B cell (primary cell): ENCODE data around the gene SLC50A1. TPM values are rescaled to one million over a fixed set of nuclear protein-coding genes. Genes with fewer than 3 reads are reported as not detected.

ENCODE experiments used
- ATAC-seq: fragments of 200-7000 bp; cut with Tn5 transposase; one replicate; pipeline ENCODE4 v1.10.0; 2021; ENCODE audit warnings: low read depth, mild to moderate bottlenecking, moderate number of reproducible peaks, moderate library complexity
- CTCF ChIA-PET: fragments of 350-600 bp; sonication (Branson Sonifier 250); formaldehyde crosslinking; loops from one replicate; lab custom pipeline; 2021; ENCODE audit warnings: antibody characterized with exemption, inconsistent platforms; lab: Charles Lee
- POLR2A ChIA-PET: fragments of 350-600 bp; sonication (Branson Sonifier 250); formaldehyde crosslinking; loops from one replicate; lab custom pipeline; 2021; ENCODE audit warnings: antibody characterized with exemption; lab: Charles Lee
- DNase-seq: peaks from one replicate; pipeline ENCODE4 v3.0.0; 2013
- H2AFZ ChIP-seq: 2 replicates; pipeline ENCODE4 v1.6.1; 2012; ENCODE audit warnings: mild to moderate bottlenecking, low read depth, low read length; ENCODE audit not compliant: insufficient read depth, poor library complexity, severe bottlenecking
- H3K27ac ChIP-seq, 2 donors: 1 replicate in 1 of 2; 2 replicates in 1 of 2; pipeline ENCODE4 v1.5.1; 2012 to 2013; ENCODE audit warnings: low read length in 2 of 2, mild to moderate bottlenecking in 2 of 2, moderate library complexity in 1 of 2
- H3K27me3 ChIP-seq, 4 experiments: fragments of 200-600 bp in 1 of 4; sonication (generic) in 1 of 4; replicated peaks in 1 of 4; 1 replicate in 2 of 4; 2 replicates in 2 of 4; pipeline versions ENCODE4 v1.6.1 to v1.7.0; 2013 to 2016; ENCODE audit warnings: low read length in 3 of 4, mild to moderate bottlenecking in 2 of 4, mixed read lengths in 1 of 4, moderate library complexity in 1 of 4; ENCODE audit not compliant: insufficient read depth in 4 of 4, control insufficient read depth in 3 of 4; ENCODE audit errors: control extremely low read depth in 1 of 4
- H3K36me3 ChIP-seq, 2 experiments: replicated peaks in 1 of 2; 1 replicate in 1 of 2; 2 replicates in 1 of 2; pipeline versions ENCODE4 v1.6.1 to v1.7.1; 2013; ENCODE audit warnings: low read length in 1 of 2; ENCODE audit not compliant: insufficient read depth in 2 of 2, control insufficient read depth in 1 of 2; ENCODE audit errors: control extremely low read depth in 1 of 2, extremely low read depth in 1 of 2
- H3K4me1 ChIP-seq, 2 donors: fragments of 200-600 bp in 1 of 2; sonication (generic) in 1 of 2; 1 replicate in 1 of 2; 2 replicates in 1 of 2; pipeline versions ENCODE4 v1.5.1 to v1.6.1; 2013 to 2017; ENCODE audit warnings: low read length in 2 of 2; ENCODE audit not compliant: control insufficient read depth in 2 of 2, insufficient read depth in 2 of 2
- H3K4me2 ChIP-seq: replicated peaks from 2 replicates; pipeline ENCODE3; 2012; ENCODE audit warnings: mild to moderate bottlenecking, low read depth, low read length; ENCODE audit not compliant: poor library complexity, severe bottlenecking
- H3K4me3 ChIP-seq, 5 experiments: fragments of 200-600 bp in 1 of 5; sonication (generic) in 1 of 5; 1 replicate in 3 of 5; 2 replicates in 2 of 5; pipeline versions ENCODE4 v1.5.1 to v1.7.0; 2011 to 2016; ENCODE audit warnings: low read length in 4 of 5, mild to moderate bottlenecking in 4 of 5, low read depth in 2 of 5, control low read depth in 1 of 5, moderate library complexity in 1 of 5; ENCODE audit not compliant: insufficient read depth in 1 of 5; ENCODE audit errors: control extremely low read depth in 1 of 5, extremely low read depth in 1 of 5
- H3K79me2 ChIP-seq: fragments of 200-600 bp; sonication (generic); one replicate; pipeline ENCODE4 v1.6.0; 2016; ENCODE audit warnings: low read length; ENCODE audit not compliant: control insufficient read depth, insufficient read depth
- H3K9ac ChIP-seq: fragments of 200-600 bp; sonication (generic); 2 replicates; pipeline ENCODE4 v1.6.1; 2017; ENCODE audit warnings: mild to moderate bottlenecking, low read length, moderate library complexity
- H3K9me3 ChIP-seq, 3 donors: one replicate each; pipeline versions ENCODE4 v1.6.1 to v1.7.1; 2013; ENCODE audit warnings: low read length in 2 of 3; ENCODE audit not compliant: control insufficient read depth in 2 of 3, insufficient read depth in 1 of 3; ENCODE audit errors: control extremely low read depth in 1 of 3
- H4K20me1 ChIP-seq: 2 replicates; pipeline ENCODE4 v1.6.0; 2012; ENCODE audit warnings: mild to moderate bottlenecking, low read length; ENCODE audit not compliant: insufficient read depth, control insufficient read depth, poor library complexity, severe bottlenecking
- H3K27ac Mint-ChIP-seq: one replicate; pipeline ENCODE4 v1.8.0; 2021; ENCODE audit warnings: mixed read lengths
- H3K27me3 Mint-ChIP-seq: one replicate; pipeline ENCODE4 v1.8.0; 2021; ENCODE audit warnings: mixed read lengths
- H3K4me1 Mint-ChIP-seq: one replicate; pipeline ENCODE4 v1.8.0; 2021; ENCODE audit warnings: mixed read lengths
- H3K4me3 Mint-ChIP-seq: one replicate; pipeline ENCODE4 v1.8.0; 2021; ENCODE audit warnings: mixed read lengths
- H3K9me3 Mint-ChIP-seq: one replicate; pipeline ENCODE4 v1.8.0; 2022; ENCODE audit warnings: mixed read lengths; ENCODE audit not compliant: insufficient read depth
- EZH2 ChIP-seq: IDR thresholded peaks from 2 replicates; pipeline ENCODE4 v1.6.1; 2012; ENCODE audit warnings: borderline replicate concordance, low read depth, mild to moderate bottlenecking, moderate library complexity, low read length; ENCODE audit not compliant: insufficient read depth, poor library complexity, severe bottlenecking
- WGBS: methylation state at CpG from one replicate; pipeline ENCODE4 v1.1.5; 2013; ENCODE audit warnings: missing lambda C conversion rate; ENCODE audit not compliant: insufficient coverage; 5-methylcytosine and 5-hydroxymethylcytosine counted together
- intact Hi-C: fragments of 100-400 bp; cut with micrococcal nuclease; formaldehyde crosslinking; loops from one replicate; pipeline ENCODE4 v1.10.0; 2022
- polyA plus RNA-seq: library from polyadenylated mRNA; depleted of rRNA; stranded (reverse); fragments of >200 nt; gene quantifications from 2 replicates; pipeline ENCODE4 v1.2.3, GENCODE V29; 2012
- total RNA-seq, 2 donors: library from RNA; stranded (reverse); fragments of 120-200 nt in 1 of 2; gene quantifications; 1 replicate in 1 of 2; 2 replicates in 1 of 2; pipeline versions ENCODE4 v1.2.3 to v1.2.4, GENCODE V29; 2013 to 2022
- TF ChIP-seq, protein P1 (sequence below): fragments of 200-600 bp; IDR thresholded peaks from one replicate; pipeline ENCODE4 v1.8.0; 2022; ENCODE audit warnings: antibody characterized with exemption, mild to moderate bottlenecking

The SLC50A1 gene
- total and polyA plus RNA-seq, 2 donors (not counting 1 experiment from before 2014, with no cell fraction given), result 62.8 to 86.8 TPM

DNA sequence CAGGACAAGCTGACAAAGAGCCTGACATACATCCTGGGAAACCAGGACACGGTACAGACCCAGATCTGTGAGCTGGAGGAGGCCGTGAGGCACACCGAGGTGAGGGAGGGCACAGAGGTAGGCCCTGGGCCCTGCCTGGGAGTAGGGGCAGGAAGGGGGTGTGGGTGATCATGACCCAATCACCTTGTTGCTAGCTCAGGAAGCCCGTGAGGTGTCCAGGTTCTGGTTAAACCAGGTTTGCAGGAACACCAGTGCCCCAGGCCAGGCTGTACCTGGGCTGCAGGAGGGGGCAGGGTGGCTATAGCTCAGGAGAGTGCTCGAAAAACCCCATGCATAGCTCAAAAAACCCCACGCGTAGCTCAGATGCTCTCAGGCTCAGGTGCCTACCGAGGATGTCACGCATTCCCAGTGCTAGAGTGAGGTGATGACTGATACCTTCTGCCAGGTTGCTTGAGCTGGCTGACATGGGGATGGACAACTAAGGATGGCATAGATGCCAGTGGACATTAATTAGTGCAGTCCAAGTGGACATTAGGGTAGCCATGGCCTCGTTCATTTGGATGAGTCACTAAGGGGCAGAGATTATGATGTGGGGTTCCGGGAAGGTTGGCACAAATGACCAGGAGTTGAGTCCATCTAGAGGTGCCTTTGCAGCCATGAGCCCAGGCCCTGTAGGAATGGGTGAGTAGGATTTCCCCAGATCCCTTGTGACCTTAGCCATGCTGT lies 41.7 kb downstream of the SLC50A1 start:
- intact Hi-C loops, result loop anchor here (2.0 kb wide), 1 partner anchor 15 kb away; no protein-coding TSS in a partner anchor
- no peaks in the 10 kb centered on the region for H3K36me3 ChIP-seq
- POLR2A ChIA-PET, result interaction anchor here (0.6 to 1.1 kb wide), 2 partner anchors 16 to 768 kb away, joined by 5 to 8 read pairs; no protein-coding TSS in a partner anchor
- H3K9me3 ChIP-seq, result no peaks in the 10 kb centered on the region
- H3K27me3 ChIP-seq, result no peaks in the 10 kb centered on the region
- H3K4me2 ChIP-seq, result no peak overlapping the region
- peaks cover 19 to 28% of the 10 kb centered on the region in 2 donors for H3K4me1 ChIP-seq
- Mint-ChIP-seq H3K4me1 (peaks cover 29% of the 10 kb centered on the region), H3K27ac (no peak overlapping the region), H3K4me3 (no peak overlapping the region), H3K27me3 (no peaks in the 10 kb centered on the region), H3K9me3 (no peaks in the 10 kb centered on the region)
- TF ChIP-seq, protein P1, sequence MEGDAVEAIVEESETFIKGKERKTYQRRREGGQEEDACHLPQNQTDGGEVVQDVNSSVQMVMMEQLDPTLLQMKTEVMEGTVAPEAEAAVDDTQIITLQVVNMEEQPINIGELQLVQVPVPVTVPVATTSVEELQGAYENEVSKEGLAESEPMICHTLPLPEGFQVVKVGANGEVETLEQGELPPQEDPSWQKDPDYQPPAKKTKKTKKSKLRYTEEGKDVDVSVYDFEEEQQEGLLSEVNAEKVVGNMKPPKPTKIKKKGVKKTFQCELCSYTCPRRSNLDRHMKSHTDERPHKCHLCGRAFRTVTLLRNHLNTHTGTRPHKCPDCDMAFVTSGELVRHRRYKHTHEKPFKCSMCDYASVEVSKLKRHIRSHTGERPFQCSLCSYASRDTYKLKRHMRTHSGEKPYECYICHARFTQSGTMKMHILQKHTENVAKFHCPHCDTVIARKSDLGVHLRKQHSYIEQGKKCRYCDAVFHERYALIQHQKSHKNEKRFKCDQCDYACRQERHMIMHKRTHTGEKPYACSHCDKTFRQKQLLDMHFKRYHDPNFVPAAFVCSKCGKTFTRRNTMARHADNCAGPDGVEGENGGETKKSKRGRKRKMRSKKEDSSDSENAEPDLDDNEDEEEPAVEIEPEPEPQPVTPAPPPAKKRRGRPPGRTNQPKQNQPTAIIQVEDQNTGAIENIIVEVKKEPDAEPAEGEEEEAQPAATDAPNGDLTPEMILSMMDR, result no peak
- TF ChIP-seq EZH2, result no peak
- 85% methylated on average over 11 of the region's 11 CpGs for WGBS
- peaks cover 15% of the 10 kb centered on the region for H3K79me2 ChIP-seq
- DNase-seq (peak; percentile 18), ATAC-seq (no peak)
- CTCF ChIA-PET, result interaction anchor here (0.5 to 12.7 kb wide), 15 partner anchors 8 to 408 kb away, joined by 3 to 196 read pairs (median 6); partner anchors contain the start of genes MTX1 and THBS3
- H3K27ac ChIP-seq, result no peak overlapping the region
- H4K20me1 ChIP-seq, result no peaks in the 10 kb centered on the region
- no peak overlapping the region for H3K4me3 ChIP-seq
- H3K9ac ChIP-seq, result no peak overlapping the region
- H2AFZ ChIP-seq, result no peak overlapping the region

DNA sequence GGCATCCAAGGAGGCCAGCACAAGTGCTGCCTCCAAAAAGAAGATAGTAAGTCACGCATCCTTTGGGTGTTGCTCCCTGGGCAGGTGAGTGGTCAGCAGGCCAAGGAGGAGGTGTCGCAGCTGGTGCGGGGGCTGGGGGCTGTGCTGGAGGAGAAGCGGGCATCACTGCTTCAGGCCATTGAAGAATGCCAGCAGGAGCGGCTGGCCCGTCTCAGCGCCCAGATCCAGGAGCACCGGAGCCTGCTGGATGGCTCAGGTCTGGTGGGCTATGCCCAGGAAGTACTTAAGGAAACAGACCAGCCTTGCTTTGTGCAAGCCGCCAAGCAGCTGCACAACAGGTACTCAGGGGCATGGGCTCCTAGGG lies 42.2 kb downstream of the SLC50A1 start:
- no peak for ATAC-seq
- TF ChIP-seq, protein P1, result no peak
- no peak for TF ChIP-seq EZH2

More for the DNA sequence above, 42.2 kb downstream of the SLC50A1 start:
- intact Hi-C loops, result loop anchor here (2.0 kb wide), 1 partner anchor 15 kb away; no protein-coding TSS in a partner anchor
- Histone ChIP-seq H3K4me1 (peaks cover 16 to 24% of the 10 kb centered on the region in 2 donors), H3K79me2 (peaks cover 10% of the 10 kb centered on the region), H3K27ac (no peak overlapping the region), H3K36me3 (no peaks in the 10 kb centered on the region), H3K27me3 (no peaks in the 10 kb centered on the region), H3K4me3 (no peak overlapping the region), H3K9ac (no peak overlapping the region), H4K20me1 (no peaks in the 10 kb centered on the region), H3K9me3 (no peaks in the 10 kb centered on the region), H2AFZ (no peak overlapping the region), H3K4me2 (no peak overlapping the region)
- H3K4me1 Mint-ChIP-seq, result peaks cover 26% of the 10 kb centered on the region
- no peaks in the 10 kb centered on the region for H3K27me3 Mint-ChIP-seq
- no peaks in the 10 kb centered on the region for H3K9me3 Mint-ChIP-seq
- POLR2A ChIA-PET, result interaction anchor here (0.6 to 1.1 kb wide), 2 partner anchors 16 to 768 kb away, joined by 5 to 8 read pairs; no protein-coding TSS in a partner anchor
- peak; percentile 16 for DNase-seq
- H3K4me3 Mint-ChIP-seq, result no peak overlapping the region
- CTCF ChIA-PET, result interaction anchor here (0.5 to 12.7 kb wide), 16 partner anchors 8 to 408 kb away, joined by 3 to 196 read pairs (median 6); partner anchors contain the start of genes MTX1 and THBS3
- 99% methylated on average over 9 of the region's 9 CpGs for WGBS
- H3K27ac Mint-ChIP-seq, result no peak overlapping the region
